Neutrophil (primary cell): Measurements from ENCODE around the gene FHAD1.
A peak's percentile ranks its signal among the peaks of the same experiment; 100 is the strongest.
"Not testable (repeated sequence)": the region's sequence is repeated elsewhere in the genome, so short reads cannot be mapped to it uniquely, and the experiment has no call there.

Experiments used
- H3K27ac ChIP-seq: fragments of 200-600 bp; sonication (generic); 2 replicates; pipeline ENCODE4 v1.5.1; 2016; ENCODE audit warnings: mild to moderate bottlenecking, moderate library complexity
- H3K27me3 ChIP-seq: fragments of 200-600 bp; sonication (generic); 2 replicates; pipeline ENCODE4 v1.6.0; 2016; ENCODE audit warnings: mild to moderate bottlenecking
- H3K36me3 ChIP-seq: fragments of 200-600 bp; sonication (generic); 2 replicates; pipeline ENCODE4 v1.5.1; 2017
- H3K4me1 ChIP-seq, 2 experiments: fragments of 200-600 bp in 1 of 2; sonication (generic) in 1 of 2; 1 replicate in 1 of 2; 2 replicates in 1 of 2; pipeline versions ENCODE4 v1.5.1 to v1.6.1; 2013 to 2016; ENCODE audit warnings: low read depth in 1 of 2, low read length in 1 of 2, mild to moderate bottlenecking in 1 of 2, moderate library complexity in 1 of 2; ENCODE audit not compliant: control insufficient read depth in 1 of 2, insufficient read depth in 1 of 2
- H3K4me3 ChIP-seq, 2 experiments: fragments of 200-600 bp in 1 of 2; sonication (generic) in 1 of 2; 1 replicate in 1 of 2; 2 replicates in 1 of 2; pipeline ENCODE4 v1.5.1; 2013 to 2016; ENCODE audit warnings: low read depth in 1 of 2, low read length in 1 of 2, mild to moderate bottlenecking in 1 of 2, moderate library complexity in 1 of 2
- H3K9me3 ChIP-seq: fragments of 200-600 bp; sonication (generic); 2 replicates; pipeline ENCODE4 v1.5.1; 2016
- TF ChIP-seq, protein P1 (sequence below): fragments of 200-600 bp; sonication (generic); IDR thresholded peaks from 2 replicates; pipeline ENCODE4 v1.5.1; 2016; ENCODE audit warnings: antibody characterized with exemption

The FHAD1 gene

DNA sequence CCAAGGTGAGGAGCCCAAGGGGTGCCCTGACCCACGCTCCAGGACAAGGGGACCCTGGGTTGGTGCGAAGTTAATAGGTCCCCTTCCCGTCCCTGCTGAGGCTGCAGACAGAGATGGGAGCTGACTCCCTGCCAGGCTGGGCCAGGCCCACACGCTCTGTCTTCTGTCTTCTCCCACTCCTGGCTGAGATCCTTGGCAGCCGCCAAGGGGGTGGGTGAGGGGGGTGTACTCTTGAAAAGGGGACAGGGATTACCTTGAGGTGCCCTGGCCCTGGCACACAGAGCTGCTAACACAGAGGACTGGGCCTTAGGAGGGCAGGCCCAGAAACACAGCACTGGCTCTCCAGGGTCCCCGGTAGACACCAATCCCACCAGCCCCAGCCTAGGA, 180.2 kb downstream of the FHAD1 start:
- Histone ChIP-seq H3K4me1 (peaks cover 12 to 27% of the 10 kb centered on the region in 2 experiments), H3K36me3 (peaks cover 97% of the 10 kb centered on the region), H3K4me3 (no peak overlapping the region), H3K27me3 (no peaks in the 10 kb centered on the region), H3K9me3 (no peaks in the 10 kb centered on the region), H3K27ac (peak overlapping the region; percentile 82)
- TF ChIP-seq, protein P1, sequence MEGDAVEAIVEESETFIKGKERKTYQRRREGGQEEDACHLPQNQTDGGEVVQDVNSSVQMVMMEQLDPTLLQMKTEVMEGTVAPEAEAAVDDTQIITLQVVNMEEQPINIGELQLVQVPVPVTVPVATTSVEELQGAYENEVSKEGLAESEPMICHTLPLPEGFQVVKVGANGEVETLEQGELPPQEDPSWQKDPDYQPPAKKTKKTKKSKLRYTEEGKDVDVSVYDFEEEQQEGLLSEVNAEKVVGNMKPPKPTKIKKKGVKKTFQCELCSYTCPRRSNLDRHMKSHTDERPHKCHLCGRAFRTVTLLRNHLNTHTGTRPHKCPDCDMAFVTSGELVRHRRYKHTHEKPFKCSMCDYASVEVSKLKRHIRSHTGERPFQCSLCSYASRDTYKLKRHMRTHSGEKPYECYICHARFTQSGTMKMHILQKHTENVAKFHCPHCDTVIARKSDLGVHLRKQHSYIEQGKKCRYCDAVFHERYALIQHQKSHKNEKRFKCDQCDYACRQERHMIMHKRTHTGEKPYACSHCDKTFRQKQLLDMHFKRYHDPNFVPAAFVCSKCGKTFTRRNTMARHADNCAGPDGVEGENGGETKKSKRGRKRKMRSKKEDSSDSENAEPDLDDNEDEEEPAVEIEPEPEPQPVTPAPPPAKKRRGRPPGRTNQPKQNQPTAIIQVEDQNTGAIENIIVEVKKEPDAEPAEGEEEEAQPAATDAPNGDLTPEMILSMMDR = no peak

DNA sequence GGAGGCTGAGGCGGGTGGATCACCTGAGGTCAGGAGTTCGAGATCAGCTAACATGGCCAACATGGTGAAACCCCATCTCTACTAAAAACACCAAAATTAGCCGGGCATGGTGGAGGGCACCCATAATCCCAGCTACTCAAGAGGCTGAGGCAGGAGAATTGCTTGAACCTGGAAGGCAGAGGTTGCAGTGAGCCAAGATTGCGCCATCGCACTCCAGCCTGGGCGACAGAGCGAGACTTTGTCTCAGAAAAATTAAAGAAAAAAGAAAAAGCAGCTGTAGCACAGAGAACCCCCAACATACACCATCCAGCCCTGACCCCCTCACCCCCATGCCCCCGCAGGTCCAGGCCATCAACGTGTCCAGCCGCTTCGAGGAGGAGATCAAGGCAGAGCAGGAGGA, 181.2 kb downstream of the FHAD1 start:
- Histone ChIP-seq H3K27ac (peak overlapping the region; percentile 82), H3K4me1 (peaks cover 6 to 23% of the 10 kb centered on the region in 2 experiments), H3K36me3 (peaks cover 96% of the 10 kb centered on the region)
- not testable (repeated sequence) for H3K27me3 ChIP-seq, H3K9me3 ChIP-seq, H3K4me3 ChIP-seq

DNA sequence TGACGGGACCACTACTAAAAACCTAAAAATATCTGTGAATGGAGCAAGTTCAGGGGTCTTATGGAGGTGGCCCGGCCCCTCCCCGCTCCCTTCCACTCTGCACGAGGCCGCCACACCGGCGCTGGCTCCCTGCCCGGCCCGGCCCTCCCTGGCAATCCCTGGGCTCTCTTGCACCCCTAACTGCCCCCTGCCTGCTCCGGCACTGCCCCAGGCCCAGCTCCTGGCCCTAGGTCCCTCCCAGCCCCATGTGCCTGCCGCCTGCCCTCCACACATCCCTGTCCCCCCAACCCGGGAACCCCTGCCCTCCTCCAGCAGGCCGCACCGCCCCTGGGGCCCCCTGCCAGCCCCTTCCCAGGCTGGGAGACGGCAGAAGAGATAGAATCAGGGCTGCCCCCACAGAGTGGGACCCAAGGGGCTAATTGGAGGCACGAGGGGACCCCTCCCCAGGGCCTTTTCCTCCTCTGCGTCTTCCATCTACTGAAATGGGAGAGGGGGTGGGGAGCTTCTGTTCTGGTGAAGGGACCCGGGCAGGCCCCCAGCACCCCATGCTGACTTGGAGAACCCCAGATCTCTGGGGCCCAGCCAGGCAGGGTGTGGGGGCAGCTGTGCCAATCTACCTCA, 181.9 kb downstream of the FHAD1 start:
- TF ChIP-seq, protein P1 = no peak
- Histone ChIP-seq H3K27me3 (no peaks in the 10 kb centered on the region), H3K9me3 (no peaks in the 10 kb centered on the region), H3K36me3 (peaks cover 90% of the 10 kb centered on the region), H3K27ac (peak overlapping the region; percentile 82), H3K4me1 (peaks cover 1 to 22% of the 10 kb centered on the region in 2 experiments), H3K4me3 (no peak overlapping the region)

DNA sequence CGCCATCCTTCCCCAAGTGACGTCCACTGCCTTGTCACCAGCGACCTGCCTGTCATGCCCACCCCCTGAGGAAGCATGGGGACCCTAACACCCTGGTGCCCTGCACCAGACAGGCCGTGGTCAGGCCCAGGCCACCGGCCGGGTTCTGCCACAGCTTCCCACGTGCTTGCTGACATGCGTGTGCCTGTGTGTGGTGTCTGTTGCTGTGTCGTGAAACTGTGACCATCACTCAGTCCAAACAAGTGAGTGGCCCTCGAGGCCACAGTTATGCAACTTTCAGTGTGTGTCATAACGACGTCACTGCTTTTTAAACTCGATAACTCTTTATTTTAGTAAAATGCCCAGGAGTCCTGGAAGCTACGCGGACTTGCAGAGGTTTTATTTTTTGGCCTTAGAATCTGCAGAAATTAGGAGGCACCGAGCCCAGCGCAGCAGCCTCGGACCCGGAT, 182.7 kb downstream of the FHAD1 start:
- Histone ChIP-seq H3K9me3 (no peaks in the 10 kb centered on the region), H3K36me3 (peaks cover 83% of the 10 kb centered on the region), H3K27me3 (no peaks in the 10 kb centered on the region), H3K27ac (peak overlapping the region; percentile 82), H3K4me3 (no peak overlapping the region), H3K4me1 (peaks cover 9 to 23% of the 10 kb centered on the region in 2 experiments)
- TF ChIP-seq, protein P1 = no peak

DNA sequence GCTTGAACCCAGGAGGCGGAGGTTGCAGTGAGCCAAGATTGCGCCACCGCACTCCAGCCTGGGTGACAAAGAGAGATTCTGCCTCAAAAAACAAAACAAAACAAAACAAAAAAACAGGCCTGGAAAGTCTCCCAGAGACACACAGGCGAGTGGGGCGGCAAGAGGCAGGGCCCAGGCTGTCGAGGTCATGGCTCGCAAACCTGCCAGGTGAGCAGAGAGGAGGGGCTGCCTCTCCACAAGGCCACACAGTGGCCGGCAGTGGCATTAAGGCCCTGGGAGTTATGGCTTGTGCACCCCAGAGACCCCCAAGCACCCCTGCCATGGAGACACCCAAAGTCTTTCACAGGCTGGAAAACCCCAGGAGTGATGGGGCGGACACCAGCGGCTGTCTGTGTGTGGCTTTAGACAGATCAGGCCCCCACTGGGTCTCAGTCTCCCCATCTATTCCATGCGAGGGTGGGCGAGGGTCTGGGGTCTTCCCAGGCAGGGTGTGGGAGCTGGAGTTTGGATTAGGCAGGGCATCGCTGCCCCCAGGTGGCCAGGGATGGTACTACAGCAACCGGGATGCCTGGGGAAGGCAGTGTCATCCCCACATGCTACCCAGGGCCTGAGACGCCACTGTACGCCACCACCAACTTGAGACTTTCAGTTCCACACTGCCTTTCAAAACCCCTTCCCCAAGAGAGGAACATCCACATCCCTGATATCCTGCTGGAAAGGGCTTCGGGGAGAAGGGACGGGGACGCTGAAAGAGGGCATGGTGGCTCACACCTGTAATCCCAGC, 184.0 kb downstream of the FHAD1 start:
- no peaks in the 10 kb centered on the region for H3K27me3 ChIP-seq
- H3K9me3 ChIP-seq = no peaks in the 10 kb centered on the region
- H3K4me3 ChIP-seq = no peak overlapping the region
- peaks cover 70% of the 10 kb centered on the region for H3K36me3 ChIP-seq
- peak overlapping the region; percentile 82 for H3K27ac ChIP-seq
- peaks cover 17 to 34% of the 10 kb centered on the region in 2 experiments for H3K4me1 ChIP-seq
- TF ChIP-seq, protein P1 = peak; percentile 96

DNA sequence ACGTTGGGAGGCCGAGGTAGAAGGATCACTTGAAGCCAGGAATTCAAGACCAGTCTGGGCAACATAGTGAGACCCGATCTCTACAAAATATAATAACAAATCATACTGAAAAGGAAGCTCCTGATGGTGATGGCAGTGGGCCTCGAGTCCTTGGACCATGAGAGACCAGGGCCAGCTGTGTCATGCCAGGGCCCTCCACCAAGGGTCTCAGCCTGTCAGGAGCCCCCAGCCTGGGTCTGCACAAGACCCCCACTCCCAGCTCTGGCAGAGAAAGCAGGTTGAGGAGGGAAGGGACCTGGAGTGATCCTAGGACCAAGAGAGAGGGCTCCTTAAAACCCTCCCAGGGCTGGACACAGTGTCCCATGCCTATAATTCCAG, 184.5 kb downstream of the FHAD1 start:
- peaks cover 17 to 34% of the 10 kb centered on the region in 2 experiments for H3K4me1 ChIP-seq
- peak overlapping the region; percentile 82 for H3K27ac ChIP-seq
- no peaks in the 10 kb centered on the region for H3K9me3 ChIP-seq

More for the DNA sequence above, 184.5 kb downstream of the FHAD1 start:
- no peaks in the 10 kb centered on the region for H3K27me3 ChIP-seq
- TF ChIP-seq, protein P1 = no peak
- no peak overlapping the region for H3K4me3 ChIP-seq
- H3K36me3 ChIP-seq = peaks cover 64% of the 10 kb centered on the region
